DMS153 treated with DMSO at 0.1 percent for 48 hours (cell line): ENCODE results near the gene CAMK2D.

Experiments used
- DNase-seq: peaks from one replicate; lab custom pipeline; 2025; ENCODE audit not compliant: unreplicated experiment; lab: John Stamatoyannopoulos, UW

Gene CAMK2D

DNA sequence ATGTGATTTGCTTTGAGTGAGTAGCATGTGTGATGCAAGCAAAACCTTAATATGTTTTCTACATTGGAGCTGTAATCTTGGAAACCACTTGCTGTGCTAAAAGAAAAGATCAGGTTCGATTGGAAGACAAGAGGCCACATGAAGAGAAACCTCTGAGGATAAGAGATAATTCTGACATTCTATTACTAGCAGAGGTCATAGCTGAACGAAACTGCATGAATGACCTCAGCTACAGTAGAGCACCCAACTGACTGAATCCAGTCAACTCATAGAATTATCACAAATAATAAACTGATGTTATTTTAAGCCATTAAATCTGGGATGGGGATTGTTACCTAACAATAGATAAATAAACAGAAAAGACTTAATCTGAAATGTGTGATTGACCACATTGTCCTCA is 147.1 kb downstream of the CAMK2D start:
- DNase-seq = no peak

DNA sequence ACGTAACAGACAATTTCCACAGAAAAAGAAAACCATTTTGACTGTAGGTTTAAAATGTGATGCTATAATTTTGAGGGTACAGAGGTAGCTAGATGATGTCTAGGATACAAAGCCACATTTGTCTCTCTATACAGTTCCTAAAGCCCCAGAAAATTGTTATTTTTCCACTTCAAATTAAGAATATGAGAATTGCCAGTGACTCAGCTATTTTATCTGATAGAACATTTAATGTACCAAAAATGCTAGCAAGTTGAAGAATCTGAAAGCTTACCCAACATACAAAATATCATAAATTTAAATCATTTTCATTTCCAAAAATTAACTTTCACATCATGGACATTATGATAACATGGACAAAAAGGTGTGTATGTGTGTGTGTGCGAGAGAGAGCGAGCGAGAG is 148.0 kb downstream of the CAMK2D start:
- no peak for DNase-seq

DNA sequence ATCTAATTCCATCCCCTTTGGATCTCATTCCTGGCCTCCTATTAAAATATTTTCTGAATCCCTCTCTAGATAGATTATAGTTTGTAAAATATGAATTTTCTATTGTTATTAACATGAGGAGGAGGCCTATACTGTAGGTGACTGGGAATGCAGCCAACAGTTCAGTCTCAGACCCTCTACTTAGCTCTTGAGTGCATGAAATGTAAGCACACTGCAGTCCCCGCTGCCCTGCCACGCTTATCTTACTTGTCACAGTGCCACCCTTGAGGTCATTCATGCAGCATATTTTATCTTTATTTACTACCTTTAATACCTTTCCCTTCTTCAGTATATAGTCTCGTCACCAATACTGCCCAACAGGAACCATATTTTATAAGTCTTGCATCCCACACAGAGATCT is 151.0 kb downstream of the CAMK2D start:
- DNase-seq = no peak

DNA sequence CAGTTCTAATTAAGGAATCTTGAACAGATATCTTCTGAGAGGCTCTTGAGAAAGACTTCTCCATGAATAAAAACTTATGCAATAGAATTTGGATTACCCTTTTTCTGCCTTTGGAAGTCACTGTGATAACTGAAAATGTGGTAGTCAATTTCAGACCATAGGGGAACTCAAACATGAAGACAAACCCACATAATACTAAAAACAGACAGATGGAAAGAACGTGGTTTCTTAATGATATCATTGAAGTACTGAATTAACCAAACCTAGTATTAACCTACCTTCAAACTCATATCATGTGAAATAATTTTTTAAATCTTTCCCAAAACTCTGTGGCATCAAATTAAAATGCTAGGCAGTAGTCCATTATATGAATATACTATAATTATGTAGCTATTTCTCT is 153.5 kb downstream of the CAMK2D start:
- no peak for DNase-seq

DNA sequence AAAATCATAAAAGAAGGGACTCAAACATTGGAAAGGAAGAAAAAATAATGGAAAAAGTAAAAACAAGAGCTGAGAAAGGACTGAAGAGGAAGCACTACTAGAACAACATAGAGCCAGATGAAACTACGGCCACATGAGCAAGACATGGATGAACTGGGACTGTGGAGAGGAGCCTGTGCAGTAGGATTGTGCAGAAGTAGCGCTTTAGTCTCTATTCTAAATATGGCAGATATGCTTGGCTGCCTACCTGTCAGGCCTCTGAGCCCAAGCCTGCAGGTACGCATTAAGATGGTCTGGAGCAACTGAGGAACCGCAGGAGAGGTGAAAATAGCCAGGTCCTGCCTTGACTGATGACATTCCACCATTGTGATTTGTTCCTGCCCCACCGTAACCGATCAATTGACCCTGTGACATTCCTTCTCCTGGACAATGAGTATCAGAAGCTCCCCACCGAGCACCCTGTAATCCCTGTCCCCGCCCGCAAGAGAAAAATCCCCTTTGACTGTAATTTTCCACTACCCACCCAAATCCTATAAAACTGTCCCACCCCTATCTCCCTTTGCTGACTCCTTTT is 154.3 kb downstream of the CAMK2D start:
- no peak for DNase-seq

DNA sequence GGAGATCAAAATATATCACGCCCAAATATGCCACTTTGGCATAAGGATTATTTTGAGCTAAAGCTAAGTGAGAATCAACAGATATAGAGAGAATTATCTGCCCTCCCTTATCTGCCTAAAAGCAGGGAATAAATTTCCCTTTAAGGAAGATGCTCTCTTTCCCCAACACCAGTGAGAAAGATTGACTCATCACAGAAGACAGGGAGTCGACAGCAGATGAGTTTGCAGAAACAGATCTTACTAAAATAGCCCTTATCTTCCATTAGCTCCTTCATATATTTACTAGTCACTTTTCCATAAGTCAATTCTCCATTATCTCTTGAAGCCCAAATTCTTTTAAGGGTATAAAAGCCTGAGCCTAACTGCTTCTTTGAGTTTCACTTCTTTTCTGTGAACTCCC is 156.6 kb downstream of the CAMK2D start:
- no peak for DNase-seq

DNA sequence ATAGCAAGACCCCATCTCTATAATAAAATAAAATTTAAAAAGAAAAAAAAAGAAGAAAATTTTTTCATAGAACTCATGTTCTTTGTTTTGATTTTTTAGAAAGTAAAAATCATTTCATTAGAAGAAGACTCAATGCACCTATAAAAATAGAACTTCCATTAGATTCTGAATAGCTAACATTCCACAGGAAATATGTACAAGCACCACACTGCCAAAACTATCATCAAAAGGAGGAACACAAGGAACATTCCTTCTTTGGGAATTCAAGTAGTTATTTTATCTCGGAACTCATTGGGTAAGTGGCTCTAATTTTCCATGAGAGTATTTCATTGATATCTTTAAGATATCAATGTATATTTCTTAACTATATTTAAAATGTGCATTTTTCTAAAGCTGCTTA is 157.6 kb downstream of the CAMK2D start:
- no peak for DNase-seq

DNA sequence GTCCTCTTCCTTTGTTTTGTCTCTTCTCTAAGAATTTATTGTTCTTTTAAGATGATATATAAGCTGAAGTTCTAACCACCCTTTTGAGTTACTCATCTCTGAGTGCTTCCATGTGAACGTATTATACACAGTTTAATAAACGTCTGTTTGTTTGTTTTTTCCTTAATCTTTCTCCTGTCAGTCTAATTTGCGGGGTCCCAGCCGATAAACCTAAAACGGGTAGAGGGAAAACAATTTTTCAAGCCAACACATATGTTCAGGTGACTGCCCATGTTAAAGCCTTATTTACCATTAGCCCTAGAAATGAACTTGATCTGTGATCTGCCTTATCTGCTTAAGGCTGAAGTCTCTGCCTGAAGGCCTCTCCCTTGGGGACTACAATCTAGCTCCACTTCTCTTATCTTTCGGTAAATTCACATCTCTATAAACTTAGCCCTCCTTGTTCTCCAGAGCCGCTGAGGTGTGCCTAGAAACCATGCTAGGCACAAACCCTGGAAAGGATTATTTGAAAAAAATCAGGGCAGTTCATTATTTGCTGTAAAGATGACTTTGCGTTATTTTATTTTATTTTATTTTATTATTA is 158.8 kb downstream of the CAMK2D start:
- no peak for DNase-seq

DNA sequence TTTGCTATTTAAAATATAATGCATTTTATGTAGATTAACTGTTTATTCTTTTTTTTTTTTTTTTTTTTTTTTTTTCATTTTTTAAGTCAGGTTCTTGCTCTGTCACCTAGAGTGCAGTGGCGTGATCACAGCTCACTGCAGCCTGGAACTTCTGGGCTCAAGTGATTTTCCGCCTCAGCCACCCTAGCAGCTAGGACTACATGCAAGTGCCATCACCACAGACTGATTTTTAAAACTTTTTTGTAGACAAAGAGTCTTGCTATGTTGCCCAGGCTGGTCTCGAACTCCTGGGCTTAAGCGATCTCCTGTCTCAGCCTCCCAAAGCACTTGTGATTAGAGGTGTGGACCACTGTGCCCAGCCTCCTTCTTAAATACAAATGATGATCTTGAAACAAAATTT is 159.9 kb downstream of the CAMK2D start:
- no peak for DNase-seq

DNA sequence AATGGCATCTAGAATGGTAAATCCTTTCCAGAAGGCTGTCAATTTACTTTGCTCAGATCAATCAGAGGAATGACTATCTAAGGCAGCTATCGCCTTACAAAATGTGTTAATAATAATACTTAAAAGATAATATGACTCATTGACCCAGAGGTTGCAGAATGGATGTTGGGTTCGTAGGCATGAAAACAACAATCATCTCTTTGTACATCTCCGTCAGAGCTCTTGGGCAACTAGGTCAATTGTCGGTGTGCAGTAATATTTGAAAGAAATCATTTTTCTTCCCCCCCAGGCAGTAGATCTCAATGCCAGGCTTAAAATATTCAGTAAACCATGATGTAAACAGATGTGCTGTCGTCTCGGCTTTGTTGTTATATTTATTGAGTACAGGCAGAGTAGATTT is 165.1 kb downstream of the CAMK2D start:
- DNase-seq = no peak

DNA sequence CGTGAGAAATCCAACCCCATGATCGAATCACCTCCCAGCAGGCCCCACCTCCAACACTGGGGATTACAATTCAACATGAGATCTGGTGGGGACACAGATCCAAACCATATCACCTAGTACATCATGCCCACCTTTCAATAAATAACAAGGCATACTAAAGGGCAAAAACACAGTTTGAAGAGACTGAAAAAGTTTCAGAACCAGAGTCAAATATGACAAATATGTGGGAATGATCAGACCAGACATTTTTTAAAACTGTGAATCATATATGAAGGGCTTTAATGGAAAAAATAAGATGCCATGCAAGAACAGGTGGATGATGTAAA is 167.3 kb downstream of the CAMK2D start:
- no peak for DNase-seq

DNA sequence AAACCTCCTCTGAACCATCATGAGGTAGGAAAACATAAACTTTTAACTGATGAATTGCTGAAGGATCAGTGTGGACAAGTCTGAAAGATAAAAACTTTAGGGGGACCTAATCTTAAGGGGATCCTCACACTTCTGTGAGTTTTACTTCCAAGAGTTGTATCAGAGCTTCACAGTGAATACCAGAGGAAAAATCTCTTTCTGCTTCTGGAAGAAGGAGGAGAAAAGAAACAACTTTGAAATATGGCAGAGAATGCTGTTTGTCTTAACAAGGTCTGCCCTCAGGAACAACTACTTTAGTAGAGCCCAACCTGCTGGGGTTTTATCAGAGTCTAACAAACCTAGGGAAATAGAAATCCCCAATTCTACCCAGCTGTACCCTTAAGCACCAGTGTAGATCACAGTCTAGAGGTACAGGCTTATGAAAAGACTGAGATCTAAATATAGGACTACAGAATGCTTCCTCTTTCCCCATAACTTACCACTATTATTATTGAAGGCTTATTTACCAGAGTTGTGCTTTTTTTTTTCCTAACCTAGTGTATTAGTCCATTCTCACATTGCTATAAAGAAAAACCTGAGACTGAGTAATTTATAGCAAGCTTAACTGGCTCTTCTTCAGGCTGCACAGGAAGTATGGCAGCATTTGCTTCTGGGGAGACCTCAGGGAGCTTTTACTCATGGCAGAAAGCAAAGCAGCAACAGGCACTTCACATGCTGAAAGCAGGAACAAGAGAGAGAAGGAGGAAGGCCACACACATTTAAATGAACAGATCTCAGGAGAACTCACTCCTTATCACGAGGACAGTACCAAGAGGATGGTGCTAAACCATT is 167.9 kb downstream of the CAMK2D start:
- DNase-seq = no peak

DNA sequence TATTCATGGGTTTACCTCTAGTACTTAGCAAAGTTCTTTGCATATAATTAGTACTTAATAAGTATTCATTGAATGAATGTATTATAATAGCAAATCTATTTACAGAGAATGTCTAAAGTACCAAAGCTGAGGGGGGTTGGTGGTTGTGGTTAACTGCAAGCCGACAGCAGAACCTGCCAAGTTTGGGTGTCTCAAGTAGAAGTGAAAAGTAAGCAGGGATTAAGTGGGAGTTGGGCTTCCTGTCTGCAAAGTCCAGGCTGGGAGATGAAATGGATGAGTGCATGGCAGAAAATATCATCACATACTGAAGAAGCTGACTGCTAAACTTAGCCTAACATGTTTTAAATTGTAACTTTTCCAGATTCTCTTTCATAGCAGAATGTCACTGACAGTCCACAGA is 169.6 kb downstream of the CAMK2D start:
- no peak for DNase-seq

DNA sequence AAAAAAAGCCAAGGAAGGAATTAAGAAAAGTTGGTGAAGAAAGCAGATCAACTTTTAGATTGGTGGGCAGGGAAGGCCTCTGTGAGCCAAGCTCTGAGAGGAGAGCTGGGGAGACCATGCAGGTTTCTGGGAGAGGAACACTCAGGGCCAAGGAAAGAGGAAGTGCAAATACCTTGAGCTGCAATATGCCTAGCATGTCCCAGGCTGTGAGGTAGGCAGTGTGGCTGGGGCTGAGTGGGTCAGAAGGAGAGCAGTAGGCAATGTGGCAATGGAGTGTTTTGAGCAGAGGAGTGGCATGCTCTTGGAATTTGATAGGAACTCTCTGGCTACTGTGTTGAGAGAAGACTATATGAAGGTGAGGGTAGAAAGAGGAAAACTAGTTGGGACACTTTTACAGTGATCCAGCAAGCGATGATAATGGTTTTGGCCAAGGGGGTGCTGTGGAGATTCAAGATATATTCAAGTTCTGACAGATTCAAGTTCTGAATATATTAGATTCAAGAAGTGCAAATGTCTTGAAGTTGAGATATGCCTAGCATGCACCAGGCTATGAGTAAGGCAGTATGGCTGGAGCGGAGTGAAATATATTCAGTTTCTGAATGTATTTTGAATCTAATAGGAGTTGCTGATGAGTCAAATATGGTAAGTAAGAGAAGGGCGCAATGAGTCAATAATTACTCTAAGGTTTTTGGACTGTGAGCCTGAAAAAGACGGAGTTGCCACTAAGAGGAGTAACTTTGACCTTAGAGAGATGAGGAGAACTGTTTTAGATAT is 172.5 kb downstream of the CAMK2D start:
- no peak for DNase-seq

DNA sequence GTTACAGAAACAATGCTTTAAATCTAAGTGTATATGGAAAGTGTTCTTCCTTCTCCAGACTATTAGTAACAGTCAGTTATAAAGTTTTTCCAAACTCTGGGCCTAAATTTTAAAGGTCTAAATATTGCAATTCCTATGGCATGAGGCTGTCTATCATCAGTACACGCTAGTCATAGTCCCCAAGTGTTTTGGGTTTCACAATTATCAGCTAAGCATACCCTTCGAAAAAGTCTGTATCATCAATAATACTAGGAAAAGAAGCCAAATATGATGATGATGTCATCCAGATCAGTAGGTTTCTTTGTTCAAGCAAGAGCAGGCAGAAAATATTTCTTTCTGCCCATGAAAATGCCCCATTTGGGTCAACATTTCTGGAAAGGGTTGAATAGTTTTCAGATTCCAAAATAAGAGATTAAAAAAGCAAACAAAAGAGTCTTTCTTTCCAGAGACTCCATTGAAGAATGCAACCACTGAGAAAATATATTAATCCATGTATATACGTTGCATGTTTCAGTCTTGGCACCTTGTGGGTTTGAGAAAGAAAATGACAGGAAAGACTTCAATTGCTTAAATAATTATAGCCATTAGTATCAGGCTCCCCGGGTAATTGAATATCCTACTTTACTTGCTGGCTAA is 173.8 kb downstream of the CAMK2D start:
- DNase-seq = no peak

DNA sequence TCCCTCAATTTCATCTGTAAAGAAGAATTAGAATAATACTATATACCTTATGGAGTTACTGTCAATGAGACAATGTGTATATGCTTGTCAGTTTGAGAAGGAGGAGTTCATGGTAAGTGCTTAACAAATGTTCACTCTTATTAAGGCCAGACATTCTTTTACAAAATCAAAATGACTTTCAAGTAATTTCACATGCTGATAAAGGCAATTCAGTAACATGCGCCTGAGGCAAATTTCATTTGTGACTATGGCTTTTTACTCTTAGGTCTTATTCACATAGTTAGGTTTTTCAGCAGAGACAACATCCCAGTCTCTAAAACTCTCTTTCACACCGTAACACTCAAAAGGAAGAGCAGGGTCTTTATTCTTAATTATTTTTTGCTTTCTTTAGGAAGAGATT is 174.4 kb downstream of the CAMK2D start:
- DNase-seq = no peak

DNA sequence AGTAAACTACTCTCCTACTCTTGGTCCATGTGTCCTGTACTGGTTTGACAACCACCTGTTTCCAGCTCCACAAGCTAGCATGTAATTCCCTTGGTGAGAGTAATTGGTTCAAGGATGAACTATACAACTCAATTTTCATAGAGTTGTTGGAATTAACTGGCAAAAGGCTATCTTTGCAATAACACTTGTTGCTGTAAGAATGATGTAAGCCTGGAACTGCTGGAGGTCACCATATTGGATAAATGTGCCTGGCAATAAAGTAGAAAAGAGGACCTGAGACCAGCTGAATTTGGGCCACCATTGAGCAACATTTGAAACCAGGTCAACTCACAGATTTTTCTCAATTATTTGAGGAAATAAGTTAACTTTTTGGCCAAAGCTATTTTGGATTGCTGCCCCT is 175.5 kb downstream of the CAMK2D start:
- no peak for DNase-seq

DNA sequence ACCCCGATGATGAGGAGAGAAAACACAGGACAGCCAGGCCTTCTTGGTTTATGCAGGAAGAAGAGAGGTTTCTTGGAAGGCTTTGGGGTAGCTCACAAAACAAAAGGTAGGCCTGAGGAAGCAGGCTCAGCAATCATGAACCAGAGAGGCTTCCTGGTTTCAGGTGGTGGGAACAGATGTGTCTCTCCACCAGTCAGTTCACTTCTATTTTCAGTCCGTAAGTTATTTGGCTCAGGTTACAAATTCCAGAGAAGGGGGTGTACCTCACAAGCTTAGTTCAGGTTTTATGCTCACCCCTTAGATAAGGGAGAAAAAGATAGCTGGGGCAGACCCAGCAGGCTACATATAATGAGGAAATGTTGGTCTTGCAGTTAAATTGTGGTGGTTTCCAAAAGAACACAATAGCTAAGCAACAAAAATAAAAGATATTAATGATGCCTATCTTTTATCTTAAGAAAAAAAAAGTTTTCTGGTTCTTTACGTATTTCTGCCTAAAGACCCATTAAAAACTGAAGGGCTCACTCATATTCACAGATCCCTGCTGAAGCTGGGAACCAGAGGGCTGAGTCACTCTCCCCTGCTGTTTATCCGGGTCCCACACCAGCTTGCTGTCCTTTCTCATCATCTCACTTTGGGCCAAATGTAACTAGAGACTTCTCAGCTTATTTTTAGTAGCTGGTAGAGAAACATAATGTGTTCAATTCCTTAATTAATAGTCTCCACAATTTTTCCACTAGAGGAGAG is 177.0 kb downstream of the CAMK2D start:
- DNase-seq = no peak

DNA sequence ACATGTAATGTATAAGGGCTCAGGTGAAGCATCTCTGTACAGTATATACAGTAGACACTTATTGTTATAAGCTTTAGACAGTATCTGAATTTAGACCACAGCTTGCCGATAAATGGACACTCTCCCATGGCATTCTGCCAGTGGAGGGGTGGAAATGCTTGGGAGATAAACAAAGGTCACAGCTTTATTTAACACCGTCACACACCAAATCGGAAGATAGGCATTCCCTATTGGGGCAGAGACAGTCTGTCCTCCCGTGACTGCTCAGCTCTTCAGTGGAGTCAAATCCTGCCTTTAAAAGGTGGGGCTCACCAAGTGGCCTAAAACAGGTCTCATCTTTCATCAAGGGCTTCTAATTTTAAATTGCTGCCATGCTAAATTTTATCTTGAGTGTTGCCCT is 178.8 kb downstream of the CAMK2D start:
- no peak for DNase-seq

DNA sequence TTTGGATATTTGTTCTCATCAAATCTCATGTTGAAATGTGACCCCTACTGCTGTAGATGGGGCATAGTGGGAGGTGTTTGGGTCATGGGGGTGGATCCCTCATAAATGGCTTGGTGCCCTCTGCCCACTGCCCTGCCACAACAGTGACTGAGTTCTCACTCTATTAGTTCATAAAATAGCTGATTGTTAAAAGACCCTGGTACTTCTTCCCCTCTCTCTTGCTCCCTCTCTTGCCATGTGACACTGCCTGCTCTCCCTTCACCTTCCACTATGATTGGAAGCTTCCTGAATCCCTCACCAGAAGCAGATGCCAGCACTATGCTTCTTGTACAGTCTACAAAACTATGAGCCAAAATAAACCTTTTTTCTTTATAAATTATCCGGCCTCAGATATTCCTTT is 182.2 kb downstream of the CAMK2D start:
- no peak for DNase-seq
